ENCODE results near the gene TBC1D22A. TPM values are rescaled to one million over a fixed set of nuclear protein-coding genes. Genes with fewer than 3 reads are reported as not detected.

Gene TBC1D22A
- total RNA-seq, 1 experiment from 2014 or later = 20.9 TPM

- POLR2A ChIA-PET = no interaction called here
- Histone ChIP-seq H3K79me2 (ENCODE audit: insufficient read depth, low read length) (peaks cover 5% of the 10 kb centered on the region; the same call in 1 of the 2 replicates), H4K20me1 (ENCODE audit: insufficient read depth) (no peaks in the 10 kb centered on the region)
Measured at GRCh38 chr22:46810856-46811786, 48.7 kb downstream of the TBC1D22A start.

More at GRCh38 chr22:46810856-46811786, 48.7 kb downstream of the TBC1D22A start:
- DNase-seq (ENCODE audit: low read depth, low spot score) (no peak), ATAC-seq (no peak)
- Histone ChIP-seq H3K4me1 (ENCODE audit: control insufficient read depth in 1 of 2, insufficient read depth in 2 of 2, low read length in 2 of 2) (peaks cover 0 to 12% of the 10 kb centered on the region in 2 experiments; a peak in 2 of 4 replicates), H3K4me3 (replicated peaks in 1 of 2; ENCODE audit: low read depth in 1 of 2, low read length in 2 of 2) (no peak overlapping the region), H3K27ac (ENCODE audit: low read depth, low read length) (no peak overlapping the region), H2AFZ (ENCODE audit: low read depth, low read length, poor library complexity, severe bottlenecking) (no peak overlapping the region), H3K4me2 (ENCODE audit: low read length) (no peak overlapping the region), H3K9me2 (ENCODE audit: insufficient read depth) (no peaks in the 10 kb centered on the region), H3K27me3 (ENCODE audit: insufficient read depth, low read length) (no peaks in the 10 kb centered on the region), H3K9me3 (ENCODE audit: control insufficient read depth in 1 of 2, insufficient read depth in 1 of 2, low read depth in 1 of 2, low read length in 2 of 2) (no peaks in the 10 kb centered on the region), H3K9ac (ENCODE audit: low read length) (no peak overlapping the region), H3K36me3 (ENCODE audit: control insufficient read depth in 1 of 2, insufficient read depth in 2 of 2, low read length in 2 of 2) (no peaks in the 10 kb centered on the region; a peak in 1 of 4 replicates)
- ChIA-PET RAD21 (ENCODE audit: low non-redundant PET in 1 of 2, low total read pairs in 2 of 2, uncharacterized antibody in 2 of 2, unreplicated experiment in 2 of 2) (no interaction called here), CTCF (interaction anchor here (1.2 to 2.1 kb wide), 2 partner anchors 8 to 22 kb away, joined by 3 to 8 read pairs; no protein-coding TSS in a partner anchor)
- no TSS peak for BruUV-seq (replicated peaks)
- no peak for TF ChIP-seq FOSL1 (IDR thresholded peaks at IDR 0.05; ENCODE audit: low read depth)
- TF ChIP-seq POLR2A (IDR thresholded peaks at IDR 0.05; ENCODE audit: borderline replicate concordance, extremely low read depth, insufficient read depth, insufficient read length) = no peak
- no peak for TF ChIP-seq REST (IDR thresholded peaks at IDR 0.05; ENCODE audit: low read depth)
- no peak for TF ChIP-seq MAX (IDR thresholded peaks at IDR 0.05)
- TF ChIP-seq ZBTB33 (IDR thresholded peaks at IDR 0.05; ENCODE audit: extremely low read depth, insufficient replicate concordance, low read length) = no peak
- TF ChIP-seq TCF7L2 (IDR thresholded peaks at IDR 0.05; ENCODE audit: borderline replicate concordance, extremely low read depth, insufficient read depth, insufficient read length) = no peak
- no peak for TF ChIP-seq YY1 (IDR thresholded peaks at IDR 0.05; ENCODE audit: extremely low read depth, insufficient replicate concordance, low read depth, low read length)
- intact Hi-C loops (cut with micrococcal nuclease) = no loop called here
